ENCODE data around the gene FUT4.
"Not testable (repeated sequence)": the region's sequence is repeated elsewhere in the genome, so short reads cannot be mapped to it uniquely, and the experiment has no call there.

Gene FUT4

DNA sequence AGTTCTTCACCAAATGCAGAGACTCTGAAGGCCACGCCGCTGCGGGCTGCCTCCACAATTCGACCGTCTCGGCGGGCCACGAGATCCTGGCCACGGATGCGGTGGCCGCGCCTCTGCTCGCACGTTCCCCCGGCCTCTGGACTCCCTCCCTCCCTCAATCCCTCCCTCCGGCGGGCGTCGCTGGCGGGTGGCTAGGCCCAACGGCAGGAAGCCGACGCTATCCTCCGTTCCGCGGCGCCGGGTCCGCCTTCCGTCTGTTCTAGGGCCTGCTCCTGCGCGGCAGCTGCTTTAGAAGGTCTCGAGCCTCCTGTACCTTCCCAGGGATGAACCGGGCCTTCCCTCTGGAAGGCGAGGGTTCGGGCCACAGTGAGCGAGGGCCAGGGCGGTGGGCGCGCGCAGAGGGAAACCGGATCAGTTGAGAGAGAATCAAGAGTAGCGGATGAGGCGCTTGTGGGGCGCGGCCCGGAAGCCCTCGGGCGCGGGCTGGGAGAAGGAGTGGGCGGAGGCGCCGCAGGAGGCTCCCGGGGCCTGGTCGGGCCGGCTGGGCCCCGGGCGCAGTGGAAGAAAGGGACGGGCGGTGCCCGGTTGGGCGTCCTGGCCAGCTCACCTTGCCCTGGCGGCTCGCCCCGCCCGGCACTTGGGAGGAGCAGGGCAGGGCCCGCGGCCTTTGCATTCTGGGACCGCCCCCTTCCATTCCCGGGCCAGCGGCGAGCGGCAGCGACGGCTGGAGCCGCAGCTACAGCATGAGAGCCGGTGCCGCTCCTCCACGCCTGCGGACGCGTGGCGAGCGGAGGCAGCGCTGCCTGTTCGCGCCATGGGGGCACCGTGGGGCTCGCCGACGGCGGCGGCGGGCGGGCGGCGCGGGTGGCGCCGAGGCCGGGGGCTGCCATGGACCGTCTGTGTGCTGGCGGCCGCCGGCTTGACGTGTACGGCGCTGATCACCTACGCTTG is at the start of gene FUT4:
Gene FUT4, plus strand, starts transcription at position 227 of the 951 bp plus-strand sequence. Its CDS starts 213 bp downstream, at position 440.
- peak; percentile 55 to 65 for DNase-seq

DNA sequence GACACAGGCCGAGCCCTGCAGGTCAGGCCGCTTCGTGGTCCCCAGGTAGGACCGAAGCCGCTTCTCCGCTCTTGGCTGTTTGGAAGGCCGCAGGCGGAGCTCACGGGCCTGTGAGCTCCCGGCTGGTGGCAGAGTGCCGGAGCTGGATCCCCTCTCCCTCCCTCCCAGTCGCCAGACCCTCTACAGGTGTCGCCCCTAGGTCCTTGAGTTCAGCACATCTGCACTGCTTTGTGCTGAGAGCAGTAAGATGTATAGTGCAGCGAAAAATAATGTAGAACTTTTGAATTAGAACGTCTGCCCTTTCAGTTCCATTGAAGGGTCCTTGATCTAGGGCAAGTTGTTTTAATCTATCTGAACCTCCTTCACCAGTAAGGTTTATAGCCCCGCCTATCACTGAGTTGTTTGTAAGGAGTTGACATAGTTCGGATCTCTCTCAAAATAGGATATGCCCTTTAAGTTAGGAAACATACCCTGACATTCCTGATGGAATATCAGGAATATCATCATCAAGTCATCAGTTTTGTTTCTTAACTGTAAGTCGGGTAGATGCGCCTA is 49.5 kb upstream of the FUT4 start:
- no peak for DNase-seq

GRCh38 chr11:94500181-94500580 is 43.5 kb upstream of the FUT4 start:
- no peak for DNase-seq

DNA sequence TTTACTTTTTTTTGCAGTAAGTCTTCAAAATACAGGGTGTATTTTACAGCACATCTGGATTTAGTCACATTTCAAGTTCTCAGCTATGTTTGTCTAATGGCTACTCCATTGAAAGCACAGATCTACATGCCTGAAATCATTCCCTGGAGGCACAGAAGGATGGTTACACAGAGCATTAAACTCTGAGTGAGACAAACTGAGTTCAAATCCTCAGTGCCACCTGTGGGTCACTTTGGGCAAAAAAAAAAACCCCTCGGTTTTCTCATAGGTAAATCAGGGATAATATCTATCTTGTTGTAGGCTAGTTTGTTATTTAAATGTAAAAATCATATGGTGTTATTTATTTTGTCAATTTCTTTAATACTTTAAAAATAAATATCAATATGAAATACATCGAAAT is 42.2 kb upstream of the FUT4 start:
- no peak for DNase-seq

DNA sequence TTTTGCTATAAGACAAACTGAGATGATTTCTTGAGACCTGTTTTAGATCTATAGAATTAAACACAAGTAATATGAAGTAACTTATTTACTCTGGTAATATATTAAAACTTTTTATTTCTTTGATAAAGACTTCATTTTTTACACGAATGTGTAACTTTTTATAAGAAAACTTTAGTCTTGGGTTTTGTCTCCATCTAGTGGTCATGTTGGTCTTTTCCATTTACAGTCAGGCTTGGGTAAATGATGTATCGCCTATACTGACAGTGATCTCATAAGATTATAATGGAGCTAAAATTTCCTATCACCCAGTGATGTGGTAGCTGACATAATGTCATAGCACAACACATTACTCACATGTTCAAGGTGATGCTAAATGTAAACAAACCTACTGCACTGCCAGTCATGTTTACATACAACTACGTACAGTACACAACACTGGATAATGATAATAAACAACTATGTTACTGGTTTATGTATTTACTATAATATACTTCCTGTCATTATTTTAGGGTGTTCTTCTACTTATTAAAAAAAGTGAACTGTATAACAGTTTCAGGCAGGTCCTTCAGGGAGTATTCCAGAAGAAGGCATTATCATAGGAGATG is 38.9 kb upstream of the FUT4 start:
- no peak for DNase-seq

GRCh38 chr11:94506513-94506912 is 37.2 kb upstream of the FUT4 start:
- not testable (repeated sequence) for DNase-seq

DNA sequence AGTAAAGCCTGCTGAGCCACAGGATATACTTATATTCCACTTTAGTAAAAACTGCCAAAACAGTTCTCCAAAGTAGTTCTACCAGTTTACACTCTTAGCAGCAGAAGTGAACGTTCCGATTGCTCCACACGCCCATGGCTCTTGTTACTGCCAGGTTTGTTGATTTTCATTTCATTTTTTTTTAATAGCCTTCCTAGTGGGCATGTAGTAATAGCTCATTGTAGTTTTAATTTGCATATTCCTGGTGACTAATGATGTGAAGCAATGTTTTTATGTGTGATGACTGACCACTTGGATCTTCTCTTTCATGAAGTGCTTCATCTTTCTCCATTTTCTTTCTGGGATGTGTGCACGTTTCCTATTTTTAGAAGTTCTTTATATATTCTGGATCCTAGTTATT is 36.2 kb upstream of the FUT4 start:
- DNase-seq = no peak

- peak; percentile 49 to 56 for DNase-seq
Observed at GRCh38 chr11:94511932-94512781, 31.6 kb upstream of the FUT4 start, which contains the start of gene C11orf97. C11orf97 (plus strand) TSS chr11:94512461; CDS start chr11:94512529, 68 bp downstream.

DNA sequence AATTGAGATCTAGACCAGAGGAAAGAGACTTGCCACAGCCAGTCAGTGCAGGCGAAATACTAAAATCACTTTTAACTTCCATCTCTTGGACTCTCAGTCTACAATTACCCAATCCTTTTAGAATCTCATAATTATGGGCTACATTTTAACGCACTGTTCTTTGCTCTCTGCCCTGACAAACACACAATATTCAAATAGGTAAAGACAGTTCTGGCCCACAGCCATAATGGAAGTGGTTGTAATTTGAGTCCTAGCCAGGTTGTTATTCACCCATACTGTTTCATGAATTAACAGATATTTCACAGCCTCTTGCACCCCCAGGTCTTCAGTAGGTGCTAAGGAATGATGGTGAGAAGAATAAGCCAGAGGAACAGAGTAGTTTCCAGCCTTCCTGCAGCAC is 30.6 kb upstream of the FUT4 start:
- DNase-seq = no peak

- no peak for DNase-seq
Observed at GRCh38 chr11:94515398-94515797, 28.3 kb upstream of the FUT4 start.

GRCh38 chr11:94516725-94517124 is 27.0 kb upstream of the FUT4 start:
- no peak for DNase-seq

DNA sequence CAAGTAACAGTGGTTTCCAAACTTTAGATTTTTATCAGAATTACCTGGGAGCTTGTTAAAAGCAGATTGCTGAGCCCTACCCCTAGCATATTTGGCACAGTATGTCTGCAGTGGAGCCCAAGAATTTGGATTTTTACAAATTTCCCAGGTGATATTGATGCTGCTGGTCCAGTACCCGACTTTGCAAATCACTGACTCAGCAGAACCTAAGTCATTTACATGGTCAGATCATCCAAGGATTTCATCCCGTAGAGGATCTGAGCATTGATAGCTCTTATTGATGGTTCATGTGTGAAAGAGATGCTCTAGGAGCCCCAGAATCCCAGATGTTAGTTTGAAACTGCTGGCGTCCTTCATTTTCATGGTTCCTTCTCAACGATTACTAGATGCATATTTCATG is 25.4 kb upstream of the FUT4 start:
- DNase-seq = no peak

- no peak for DNase-seq
Observed at GRCh38 chr11:94519478-94520084, 24.1 kb upstream of the FUT4 start.

- DNase-seq = no peak
Observed at GRCh38 chr11:94521684-94522083, 22.0 kb upstream of the FUT4 start.

DNA sequence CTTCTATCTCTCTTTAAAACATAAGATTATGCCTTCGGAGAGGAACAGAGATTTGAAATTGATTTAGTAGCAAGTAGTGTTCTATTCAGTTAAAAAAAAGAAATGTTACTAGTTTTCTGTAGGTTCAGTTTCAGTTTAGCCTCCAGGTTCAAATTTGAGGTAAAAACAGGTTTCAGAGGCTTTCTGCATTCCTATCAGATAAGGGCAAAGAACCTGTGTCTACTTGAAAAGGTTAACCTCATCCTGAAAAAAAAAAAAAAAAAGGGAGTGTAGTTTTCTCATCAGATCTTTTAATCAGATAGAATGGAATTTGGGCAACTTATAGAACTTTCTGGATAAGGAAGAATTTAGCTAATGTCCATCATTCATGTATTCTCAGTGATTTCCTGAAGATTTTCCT is 19.4 kb upstream of the FUT4 start:
- no peak for DNase-seq

DNA sequence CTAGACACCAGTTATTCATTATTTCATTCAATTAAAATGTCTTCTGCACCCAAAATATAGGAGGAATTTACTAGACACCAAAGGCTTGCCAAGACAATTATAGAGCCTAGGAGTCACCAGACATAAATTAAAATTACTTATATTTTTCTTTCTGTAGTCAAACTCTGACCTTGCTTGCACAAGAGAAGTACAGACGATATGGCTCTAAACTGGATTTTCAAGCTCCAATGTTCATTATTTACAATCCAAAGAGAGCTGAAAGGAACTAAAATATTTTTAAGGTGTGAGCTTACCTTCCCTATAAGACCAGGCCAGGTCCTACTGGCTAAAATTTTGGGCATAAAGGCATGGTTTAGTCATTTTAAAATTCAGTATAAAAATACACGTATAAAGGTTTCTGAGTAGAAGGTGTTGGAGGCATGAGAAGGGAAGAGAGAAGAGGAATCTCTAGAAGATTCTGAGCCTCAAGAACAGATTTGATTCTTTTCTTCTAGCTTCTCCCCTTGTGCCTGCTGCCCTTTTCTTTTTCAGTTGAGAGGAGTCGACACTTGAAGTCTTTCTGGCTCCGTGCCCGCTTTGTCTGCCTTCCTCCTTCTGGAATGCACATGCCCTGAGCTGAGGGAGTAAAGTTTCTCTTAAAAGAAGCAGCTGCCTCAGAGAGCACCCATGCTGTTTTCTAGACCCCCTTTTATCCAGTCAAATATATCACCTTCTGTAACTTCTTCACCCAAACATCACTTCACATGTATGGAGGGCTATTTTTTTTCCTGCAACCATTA is 18.0 kb upstream of the FUT4 start:
- no peak for DNase-seq

- no peak for DNase-seq
Observed at GRCh38 chr11:94526645-94527438, 16.9 kb upstream of the FUT4 start.

- no peak for DNase-seq
Observed at GRCh38 chr11:94528551-94528950, 15.2 kb upstream of the FUT4 start.

- no peak for DNase-seq
Observed at GRCh38 chr11:94532211-94532610, 11.5 kb upstream of the FUT4 start.

- DNase-seq = no peak
Observed at GRCh38 chr11:94533206-94533605, 10.5 kb upstream of the FUT4 start.
